Lung microvascular endothelial cell (primary cell): ENCODE results near the gene TMEM86A. TPM values are rescaled to one million over a fixed set of nuclear protein-coding genes. Genes with fewer than 3 reads are reported as not detected.

Experiments used
- total RNA-seq: library from RNA; depleted of rRNA; stranded (reverse); fragments of >200 nt; gene quantifications from 2 replicates; pipeline ENCODE4 v1.2.1, GENCODE V29; 2014

The TMEM86A gene
- total RNA-seq, 1 donor from 2014 or later = 6.3 TPM

Other genes starting within 250 kb of the TMEM86A start
- not detected in 2 replicates for gene LDHAL6A, start 242.9 kb upstream of the TMEM86A start, total RNA-seq
- 37.3 and 60.1 TPM in 2 replicates for gene TSG101, start 171.8 kb upstream of the TMEM86A start, total RNA-seq
- 15.5 and 15.9 TPM in 2 replicates for gene UEVLD, start 110.0 kb upstream of the TMEM86A start, total RNA-seq
- 0.20 and 0.22 TPM in 2 replicates for gene MISFA, start 99.0 kb upstream of the TMEM86A start, total RNA-seq
- gene SPTY2D1, start 64.4 kb upstream of the TMEM86A start, total RNA-seq = 7.2 and 9.3 TPM in 2 replicates
- under 0.01 and 0.22 TPM in 2 replicates for gene IGSF22, start 27.4 kb downstream of the TMEM86A start, total RNA-seq
- not detected in 2 replicates for gene PTPN5, start 93.0 kb downstream of the TMEM86A start, total RNA-seq
- gene MRGPRX1, start 240.6 kb downstream of the TMEM86A start, total RNA-seq = not detected in 2 replicates